PC-3 (cell line): ENCODE results near the gene FOXK2. TPM values are rescaled to one million over a fixed set of nuclear protein-coding genes. Genes with fewer than 3 reads are reported as not detected.
A peak's percentile ranks its signal among the peaks of the same experiment; 100 is the strongest.

ENCODE experiments used
- ATAC-seq: fragments of 200-7000 bp; cut with Tn5 transposase; 2 replicates; pipeline ENCODE4 v1.9.1; 2020; ENCODE audit warnings: mild to moderate bottlenecking, moderate library complexity
- BruUV-seq: library from RNA; stranded (reverse); fragments of 400-500 nt; replicated peaks from 2 replicates; lab custom pipeline; 2021; lab: Mats Ljungman, UMichigan
- CTCF ChIA-PET: fragments of 300-600 bp; sonication (Branson Sonifier 250); formaldehyde crosslinking; loops from one replicate; lab custom pipeline; 2022; ENCODE audit warnings: antibody characterized with exemption; lab: Charles Lee
- POLR2A ChIA-PET: fragments of 300-600 bp; sonication (Branson Sonifier 250); formaldehyde crosslinking; loops from one replicate; lab custom pipeline; 2022; ENCODE audit warnings: antibody characterized with exemption; ENCODE audit not compliant: unreplicated experiment; lab: Charles Lee
- DNase-seq: peaks from one replicate; pipeline ENCODE4 v3.0.0-alpha.2; 2015
- H2AFZ ChIP-seq: fragments of 300-600 bp; sonication (generic); 2 replicates; pipeline ENCODE4 v1.6.0; 2016; ENCODE audit warnings: antibody characterized with exemption, low read length
- H3F3A ChIP-seq: fragments of 300-600 bp; sonication (generic); one replicate; pipeline ENCODE4 v1.6.0; 2017; ENCODE audit warnings: antibody characterized with exemption, low read length, control low read depth, mild to moderate bottlenecking; ENCODE audit not compliant: unreplicated experiment
- H3K27ac ChIP-seq: fragments of 300-600 bp; sonication (generic); 2 replicates; pipeline ENCODE4 v1.5.1; 2016; ENCODE audit warnings: mild to moderate bottlenecking, low read length
- H3K27me3 ChIP-seq: fragments of 300-600 bp; sonication (generic); 2 replicates; pipeline ENCODE4 v1.6.1; 2016; ENCODE audit warnings: low read length, mixed read lengths
- H3K36me3 ChIP-seq: fragments of 300-600 bp; sonication (generic); 2 replicates; pipeline ENCODE4 v1.6.1; 2016; ENCODE audit warnings: low read depth, mixed run types, low read length, mixed read lengths
- H3K4me1 ChIP-seq: fragments of 300-600 bp; sonication (generic); 2 replicates; pipeline ENCODE4 v1.5.1; 2016; ENCODE audit warnings: low read length; ENCODE audit not compliant: insufficient read depth
- H3K4me2 ChIP-seq: fragments of 300-600 bp; sonication (generic); 2 replicates; pipeline ENCODE4 v1.6.0; 2016; ENCODE audit warnings: low read length
- H3K4me3 ChIP-seq: fragments of 300-600 bp; sonication (generic); 2 replicates; pipeline ENCODE4 v1.5.1; 2016; ENCODE audit warnings: mild to moderate bottlenecking, low read length, mixed read lengths
- H3K79me2 ChIP-seq: fragments of 300-600 bp; sonication (generic); 2 replicates; pipeline ENCODE4 v1.6.1; 2017; ENCODE audit warnings: low read length, mixed read lengths
- H3K9ac ChIP-seq: fragments of 300-600 bp; sonication (generic); 2 replicates; pipeline ENCODE4 v1.6.0; 2016; ENCODE audit warnings: mild to moderate bottlenecking, low read length
- H3K9me2 ChIP-seq: fragments of 300-600 bp; sonication (generic); replicated peaks from 2 replicates; pipeline ENCODE4 v1.6.1; 2016; ENCODE audit warnings: mixed run types, low read length, mixed read lengths
- H3K9me3 ChIP-seq: fragments of 300-600 bp; sonication (generic); 2 replicates; pipeline ENCODE4 v1.6.1; 2016; ENCODE audit warnings: low read length, mixed read lengths
- H4K20me1 ChIP-seq: fragments of 300-600 bp; sonication (generic); 2 replicates; pipeline ENCODE4 v1.6.1; 2016; ENCODE audit warnings: low read length, mixed read lengths
- EZH2 ChIP-seq: fragments of 300-600 bp; sonication (generic); IDR thresholded peaks from one replicate; pipeline ENCODE4 v1.6.1; 2017; ENCODE audit warnings: antibody characterized with exemption, mild to moderate bottlenecking, low read length; ENCODE audit not compliant: unreplicated experiment
- EZH2phosphoT487 ChIP-seq: fragments of 300-600 bp; sonication (generic); IDR thresholded peaks from 2 replicates; pipeline ENCODE4 v1.6.1; 2018; ENCODE audit warnings: mild to moderate bottlenecking, antibody characterized with exemption, low read length, borderline replicate concordance
- intact Hi-C: fragments of 100-400 bp; cut with micrococcal nuclease; formaldehyde crosslinking; loops from 2 replicates; pipeline ENCODE4 v1.9.0; 2023
- total RNA-seq: library from RNA; depleted of rRNA; stranded (reverse); fragments of >200 nt; gene quantifications from 2 replicates; pipeline ENCODE4 v1.2.3, GENCODE V29; 2014
- TF ChIP-seq, protein P1 (sequence below): fragments of 300-600 bp; sonication (generic); conservative IDR thresholded peaks from 2 replicates; pipeline ENCODE4 v1.5.1; 2017; ENCODE audit warnings: antibody characterized with exemption, low read depth, mild to moderate bottlenecking, low read length

The FOXK2 gene
- total RNA-seq, 1 experiment from 2014 or later, result 60.5 TPM

DNA sequence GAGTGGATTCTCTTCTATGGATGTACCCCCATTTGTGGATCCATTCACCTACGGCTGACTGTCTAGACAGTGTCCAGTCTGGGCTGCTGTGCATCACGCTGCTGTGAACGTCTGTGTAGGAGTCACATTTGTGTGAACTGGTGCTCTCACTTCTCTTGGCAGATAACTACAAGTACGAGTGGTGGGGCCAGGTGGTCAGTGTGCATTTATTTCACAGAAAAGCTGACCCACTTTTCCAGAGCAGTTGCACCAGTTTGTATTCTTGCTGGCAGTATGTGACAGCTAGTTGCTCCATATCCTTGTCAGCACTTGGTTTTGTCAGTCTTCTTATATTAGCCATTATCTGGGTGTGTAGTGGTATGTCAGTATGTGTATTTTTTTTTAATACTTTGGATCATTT, 28.4 kb downstream of the FOXK2 start:
- intact Hi-C loops, result loop anchor here (2.0 kb wide), 2 partner anchors 15 to 53 kb away; no protein-coding TSS in a partner anchor
- Histone ChIP-seq H3F3A (no peaks in the 10 kb centered on the region), H3K27me3 (no peaks in the 10 kb centered on the region), H3K27ac (no peak overlapping the region), H3K79me2 (peaks cover 98% of the 10 kb centered on the region), H2AFZ (no peak overlapping the region), H3K9ac (no peak overlapping the region), H4K20me1 (peaks cover 61% of the 10 kb centered on the region), H3K9me3 (no peaks in the 10 kb centered on the region), H3K9me2 (no peaks in the 10 kb centered on the region), H3K4me1 (peaks cover 13% of the 10 kb centered on the region), H3K4me2 (no peak overlapping the region), H3K4me3 (no peak overlapping the region), H3K36me3 (no peaks in the 10 kb centered on the region)
- TF ChIP-seq, protein P1, sequence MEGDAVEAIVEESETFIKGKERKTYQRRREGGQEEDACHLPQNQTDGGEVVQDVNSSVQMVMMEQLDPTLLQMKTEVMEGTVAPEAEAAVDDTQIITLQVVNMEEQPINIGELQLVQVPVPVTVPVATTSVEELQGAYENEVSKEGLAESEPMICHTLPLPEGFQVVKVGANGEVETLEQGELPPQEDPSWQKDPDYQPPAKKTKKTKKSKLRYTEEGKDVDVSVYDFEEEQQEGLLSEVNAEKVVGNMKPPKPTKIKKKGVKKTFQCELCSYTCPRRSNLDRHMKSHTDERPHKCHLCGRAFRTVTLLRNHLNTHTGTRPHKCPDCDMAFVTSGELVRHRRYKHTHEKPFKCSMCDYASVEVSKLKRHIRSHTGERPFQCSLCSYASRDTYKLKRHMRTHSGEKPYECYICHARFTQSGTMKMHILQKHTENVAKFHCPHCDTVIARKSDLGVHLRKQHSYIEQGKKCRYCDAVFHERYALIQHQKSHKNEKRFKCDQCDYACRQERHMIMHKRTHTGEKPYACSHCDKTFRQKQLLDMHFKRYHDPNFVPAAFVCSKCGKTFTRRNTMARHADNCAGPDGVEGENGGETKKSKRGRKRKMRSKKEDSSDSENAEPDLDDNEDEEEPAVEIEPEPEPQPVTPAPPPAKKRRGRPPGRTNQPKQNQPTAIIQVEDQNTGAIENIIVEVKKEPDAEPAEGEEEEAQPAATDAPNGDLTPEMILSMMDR, result no peak
- TF ChIP-seq EZH2phosphoT487 (no peak), EZH2 (no peak)
- no TSS peak for BruUV-seq
- ATAC-seq, result no peak
- CTCF ChIA-PET, result no interaction called here
- POLR2A ChIA-PET, result no interaction called here
- no peak for DNase-seq

DNA sequence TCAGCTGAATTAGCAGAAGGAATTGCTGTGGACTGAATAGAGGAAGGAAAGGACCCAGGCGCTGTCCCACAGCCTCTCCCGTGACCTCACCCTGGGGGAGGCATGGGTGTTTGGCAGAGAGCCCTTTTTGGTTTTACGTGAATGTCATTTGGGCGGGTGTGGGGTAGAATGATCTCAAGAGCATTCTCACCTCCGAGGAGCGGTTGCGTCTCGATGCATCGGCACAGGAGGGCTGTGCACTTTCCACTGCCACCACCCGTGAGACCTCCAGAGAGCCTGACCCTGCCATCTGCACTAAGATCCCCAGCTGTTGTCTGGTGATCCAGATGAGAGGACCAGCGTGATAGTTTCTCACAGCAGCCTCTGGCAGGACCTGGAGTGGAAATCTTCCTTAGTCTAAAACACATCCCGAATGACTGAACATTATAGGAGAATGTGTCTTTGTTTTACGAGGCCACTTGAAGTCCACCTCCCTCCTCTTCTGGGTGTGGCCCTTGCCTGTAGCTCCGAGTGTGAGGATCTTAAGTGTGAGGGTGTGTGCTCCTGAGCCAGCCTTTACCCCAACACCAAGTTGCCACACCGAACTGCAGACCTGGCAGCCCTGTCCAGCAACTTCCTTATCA, 29.3 kb downstream of the FOXK2 start:
- peak; percentile 25 for DNase-seq
- POLR2A ChIA-PET, result no interaction called here
- intact Hi-C loops, result loop anchor here (2.0 kb wide), 2 partner anchors 16 to 54 kb away; no protein-coding TSS in a partner anchor
- no TSS peak for BruUV-seq
- peak; percentile 65 for ATAC-seq
- no peaks in the 10 kb centered on the region for H3F3A ChIP-seq
- H3K4me1 ChIP-seq, result peaks cover 13% of the 10 kb centered on the region
- no peaks in the 10 kb centered on the region for H3K9me2 ChIP-seq
- no peak overlapping the region for H2AFZ ChIP-seq
- H3K4me3 ChIP-seq, result no peak overlapping the region
- no peaks in the 10 kb centered on the region for H3K27me3 ChIP-seq
- H3K4me2 ChIP-seq, result peak overlapping the region; percentile 35
- H3K27ac ChIP-seq, result peak overlapping the region; percentile 22; the same call in 1 of the 2 replicates
- no peak for TF ChIP-seq EZH2
- TF ChIP-seq EZH2phosphoT487, result no peak
- TF ChIP-seq, protein P1, result no peak
- CTCF ChIA-PET, result no interaction called here
- H3K36me3 ChIP-seq, result no peaks in the 10 kb centered on the region
- H4K20me1 ChIP-seq, result peaks cover 62% of the 10 kb centered on the region
- peaks cover 98% of the 10 kb centered on the region for H3K79me2 ChIP-seq
- no peak overlapping the region for H3K9ac ChIP-seq
- H3K9me3 ChIP-seq, result no peaks in the 10 kb centered on the region

DNA sequence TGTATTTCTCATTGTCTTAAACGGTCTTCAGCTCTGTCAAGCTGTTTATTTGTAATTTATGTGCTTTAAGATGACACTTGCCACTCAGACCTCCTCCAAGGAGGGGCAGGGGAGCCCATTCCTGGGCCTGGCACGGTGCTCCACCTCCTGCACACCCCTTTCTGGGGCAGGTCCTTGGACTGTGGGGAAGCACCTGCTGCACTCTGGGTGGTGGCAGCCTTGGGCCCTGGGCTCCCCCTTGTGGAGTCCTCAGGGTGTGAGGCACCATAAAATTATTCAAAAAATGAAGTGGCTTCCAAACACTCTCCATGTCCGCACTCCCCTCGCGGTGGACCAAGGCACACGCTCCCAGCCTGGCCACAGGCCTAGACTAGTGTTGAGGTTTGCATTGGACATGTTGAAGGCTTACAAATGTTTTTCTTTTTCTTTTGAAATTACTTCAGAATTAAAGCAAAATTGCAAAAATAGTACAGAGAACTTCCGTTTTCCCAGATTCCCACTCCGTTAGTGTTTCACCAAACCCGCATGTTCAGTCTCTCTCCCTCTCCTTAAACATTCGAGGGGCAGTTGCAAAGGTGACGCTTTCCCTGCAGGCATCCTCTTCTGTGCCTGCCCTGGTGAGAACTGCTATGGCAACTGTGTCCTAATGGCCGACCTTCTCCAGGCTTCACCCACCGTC, 32.4 kb downstream of the FOXK2 start:
- H2AFZ ChIP-seq, result no peak overlapping the region
- H4K20me1 ChIP-seq, result peaks cover 42% of the 10 kb centered on the region
- no peak overlapping the region for H3K9ac ChIP-seq
- H3K79me2 ChIP-seq, result peaks cover 96% of the 10 kb centered on the region
- no peak overlapping the region for H3K4me2 ChIP-seq
- CTCF ChIA-PET, result no interaction called here
- POLR2A ChIA-PET, result no interaction called here
- H3K27me3 ChIP-seq, result no peaks in the 10 kb centered on the region
- TF ChIP-seq EZH2, result no peak
- TF ChIP-seq, protein P1, result peak; percentile 84
- no peak overlapping the region for H3K4me3 ChIP-seq
- no peaks in the 10 kb centered on the region for H3K9me2 ChIP-seq
- DNase-seq (peak; percentile 77), ATAC-seq (peak; percentile 91)
- H3K27ac ChIP-seq, result no peak overlapping the region
- no peaks in the 10 kb centered on the region for H3F3A ChIP-seq
- intact Hi-C loops, result loop anchor here (1.0 to 5.0 kb wide), 2 partner anchors 23 to 200 kb away; no protein-coding TSS in a partner anchor
- peaks cover 13% of the 10 kb centered on the region for H3K4me1 ChIP-seq
- no peaks in the 10 kb centered on the region for H3K9me3 ChIP-seq
- no TSS peak for BruUV-seq
- no peaks in the 10 kb centered on the region for H3K36me3 ChIP-seq
